ENCODE data around the gene IFNLR1. TPM values are rescaled to one million over a fixed set of nuclear protein-coding genes. Genes with fewer than 3 reads are reported as not detected.

The IFNLR1 gene
- total RNA-seq, 1 donor: 0.36 TPM

DNA sequence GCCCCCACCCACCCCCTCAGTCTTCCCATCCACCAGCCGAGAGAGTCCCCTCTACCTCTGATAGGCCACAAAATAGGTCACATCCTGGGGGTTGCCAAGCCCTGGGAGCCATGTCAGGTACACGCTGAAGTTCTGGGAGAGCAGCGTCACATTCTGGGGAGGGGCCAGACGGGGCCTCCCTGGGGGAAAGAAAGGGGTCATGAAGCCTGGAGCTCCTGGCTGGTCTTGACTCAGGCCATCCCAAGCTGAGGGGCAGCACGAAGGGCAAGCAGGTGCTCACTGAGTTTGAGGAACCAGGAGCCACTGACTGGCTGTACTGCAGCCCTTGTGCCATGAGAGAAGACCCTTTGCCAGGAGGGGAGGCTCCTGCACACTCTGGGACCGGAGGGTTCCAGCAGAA, 6.4 kb downstream of the IFNLR1 start:
- H3K4me3 ChIP-seq (ENCODE audit: low read depth, low read length): no peak overlapping the region
- TF ChIP-seq, protein P1, sequence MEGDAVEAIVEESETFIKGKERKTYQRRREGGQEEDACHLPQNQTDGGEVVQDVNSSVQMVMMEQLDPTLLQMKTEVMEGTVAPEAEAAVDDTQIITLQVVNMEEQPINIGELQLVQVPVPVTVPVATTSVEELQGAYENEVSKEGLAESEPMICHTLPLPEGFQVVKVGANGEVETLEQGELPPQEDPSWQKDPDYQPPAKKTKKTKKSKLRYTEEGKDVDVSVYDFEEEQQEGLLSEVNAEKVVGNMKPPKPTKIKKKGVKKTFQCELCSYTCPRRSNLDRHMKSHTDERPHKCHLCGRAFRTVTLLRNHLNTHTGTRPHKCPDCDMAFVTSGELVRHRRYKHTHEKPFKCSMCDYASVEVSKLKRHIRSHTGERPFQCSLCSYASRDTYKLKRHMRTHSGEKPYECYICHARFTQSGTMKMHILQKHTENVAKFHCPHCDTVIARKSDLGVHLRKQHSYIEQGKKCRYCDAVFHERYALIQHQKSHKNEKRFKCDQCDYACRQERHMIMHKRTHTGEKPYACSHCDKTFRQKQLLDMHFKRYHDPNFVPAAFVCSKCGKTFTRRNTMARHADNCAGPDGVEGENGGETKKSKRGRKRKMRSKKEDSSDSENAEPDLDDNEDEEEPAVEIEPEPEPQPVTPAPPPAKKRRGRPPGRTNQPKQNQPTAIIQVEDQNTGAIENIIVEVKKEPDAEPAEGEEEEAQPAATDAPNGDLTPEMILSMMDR (IDR thresholded peaks at IDR 0.05; ENCODE audit: insufficient read depth, low read length): no peak
- no peak for DNase-seq (ENCODE audit: low read depth)

DNA sequence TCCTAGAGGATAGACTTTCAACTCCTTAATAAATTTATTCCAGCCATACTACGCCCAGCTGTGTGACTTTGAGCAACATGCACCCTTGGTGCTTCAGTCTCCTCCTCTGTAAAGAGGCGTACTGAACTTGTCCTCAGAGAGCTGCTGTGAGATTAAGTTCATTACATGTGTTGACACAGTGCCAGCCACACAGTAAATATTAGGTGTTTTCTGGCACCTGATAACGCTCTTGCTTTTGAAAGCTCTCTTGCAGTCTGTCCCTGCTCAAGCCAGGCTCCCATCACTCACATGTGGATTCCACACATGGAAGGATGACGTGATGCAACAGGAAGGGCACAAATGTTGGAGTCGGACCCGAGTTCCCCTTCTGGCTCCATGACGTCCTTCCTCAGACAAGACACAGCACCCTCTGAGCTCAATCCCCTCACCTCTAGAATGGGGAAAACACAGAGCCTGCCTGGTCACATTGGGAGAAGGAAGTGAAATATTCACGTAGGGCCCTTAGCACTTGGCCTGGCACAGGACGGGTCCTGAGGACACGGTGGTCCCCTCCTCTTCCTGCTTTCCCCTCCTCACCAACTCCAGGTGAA, 7.7 kb downstream of the IFNLR1 start:
- TF ChIP-seq, protein P1 (IDR thresholded peaks at IDR 0.05; ENCODE audit: insufficient read depth, low read length): no peak
- DNase-seq (ENCODE audit: low read depth): no peak
- H3K4me3 ChIP-seq (ENCODE audit: low read depth, low read length): no peak overlapping the region

- no peak for DNase-seq (ENCODE audit: low read depth)
- TF ChIP-seq, protein P1 (IDR thresholded peaks at IDR 0.05; ENCODE audit: insufficient read depth, low read length): no peak
- H3K4me3 ChIP-seq (ENCODE audit: low read depth, low read length): no peak overlapping the region
These were observed 8.7 kb downstream of the IFNLR1 start for GRCh38 chr1:24178407-24178806.

GRCh38 chr1:24177161-24177560, 9.9 kb downstream of the IFNLR1 start:
- no peak overlapping the region for H3K4me3 ChIP-seq (ENCODE audit: low read depth, low read length)
- TF ChIP-seq, protein P1 (IDR thresholded peaks at IDR 0.05; ENCODE audit: insufficient read depth, low read length): no peak
- DNase-seq (ENCODE audit: low read depth): no peak

DNA sequence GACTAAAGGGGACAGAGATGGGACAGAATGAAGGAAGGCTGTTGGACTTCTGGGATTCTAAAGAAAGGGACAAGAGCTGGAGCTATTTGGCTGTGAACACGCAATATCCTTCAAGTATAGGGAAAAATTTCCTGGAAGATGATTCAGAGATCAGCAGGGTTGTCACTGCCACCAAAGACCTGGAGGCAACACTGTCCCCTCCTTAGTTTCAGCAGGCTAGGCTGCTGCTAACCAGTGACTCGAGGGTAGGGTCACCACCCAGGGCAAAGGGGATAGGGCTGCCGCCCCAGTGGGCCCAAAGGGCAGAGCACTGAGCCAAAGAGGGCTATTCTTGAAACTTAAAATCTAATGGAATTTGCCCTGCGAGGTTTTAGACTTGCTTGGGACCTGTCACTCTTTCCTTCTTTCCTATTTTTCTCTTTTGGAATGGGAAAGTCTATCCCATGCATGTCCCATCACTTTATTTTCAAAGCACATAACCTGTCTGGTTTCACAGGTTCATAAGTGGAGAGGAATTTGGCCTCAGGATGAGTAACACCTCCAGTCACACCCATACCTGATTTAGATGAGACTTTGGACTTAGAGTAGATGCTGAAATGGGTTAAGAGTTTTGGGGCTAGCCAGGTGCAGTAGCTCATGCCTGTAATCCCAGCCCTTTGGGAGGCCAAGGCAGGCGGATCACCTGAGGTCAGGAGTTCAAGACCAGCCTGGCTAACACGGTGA, 11.9 kb downstream of the IFNLR1 start:
- TF ChIP-seq, protein P1 (IDR thresholded peaks at IDR 0.05; ENCODE audit: insufficient read depth, low read length): no peak
- DNase-seq (ENCODE audit: low read depth): no peak
- H3K4me3 ChIP-seq (ENCODE audit: low read depth, low read length): no peak overlapping the region

- DNase-seq (ENCODE audit: low read depth): no peak
- no peak overlapping the region for H3K4me3 ChIP-seq (ENCODE audit: low read depth, low read length)
- TF ChIP-seq, protein P1 (IDR thresholded peaks at IDR 0.05; ENCODE audit: insufficient read depth, low read length): no peak
These were observed 13.2 kb downstream of the IFNLR1 start for GRCh38 chr1:24173638-24174575.
